HepG2 (cell line): Measurements from ENCODE around the gene LMNA. TPM values are rescaled to one million over a fixed set of nuclear protein-coding genes. Genes with fewer than 3 reads are reported as not detected.
A peak's percentile ranks its signal among the peaks of the same experiment; 100 is the strongest.

ENCODE experiments used
- ARID3A ChIP-seq: IDR thresholded peaks from 2 replicates; pipeline ENCODE4 v1.6.1; 2012; ENCODE audit warnings: low read depth, low read length, improper control_type of control experiment
- ARNT ChIP-seq: fragments of 450-650 bp; IDR thresholded peaks from 2 replicates; pipeline ENCODE4 v1.6.1; 2017
- FOXC1 ChIP-seq: sonication (generic); formaldehyde crosslinking; IDR thresholded peaks from 2 replicates; pipeline ENCODE4 v1.8.0; 2022; ENCODE audit warnings: mild to moderate bottlenecking, missing genetic modification reagents, borderline replicate concordance
- HNRNPUL1 ChIP-seq: fragments of 200-400 bp; formaldehyde crosslinking; IDR thresholded peaks from 2 replicates; pipeline ENCODE4 v1.6.1; 2017; ENCODE audit warnings: low read depth, mild to moderate bottlenecking, low read length, moderate library complexity
- ISL2 ChIP-seq: sonication (generic); formaldehyde crosslinking; IDR thresholded peaks from 2 replicates; pipeline ENCODE4 v1.5.0; 2020; ENCODE audit warnings: missing genetic modification reagents
- NBN ChIP-seq: fragments of 450-650 bp; conservative IDR thresholded peaks from 2 replicates; pipeline ENCODE4 v1.6.1; 2017
- NFATC3 ChIP-seq: sonication (generic); formaldehyde crosslinking; IDR thresholded peaks from 2 replicates; pipeline ENCODE4 v1.5.1; 2020; ENCODE audit warnings: mild to moderate bottlenecking, missing genetic modification reagents
- NR2C2 ChIP-seq: sonication (generic); formaldehyde crosslinking; IDR thresholded peaks from 2 replicates; pipeline ENCODE4 v1.4.0; 2020; ENCODE audit warnings: missing genetic modification reagents, mild to moderate bottlenecking, moderate library complexity, borderline replicate concordance
- ZBTB2 ChIP-seq: sonication (generic); formaldehyde crosslinking; IDR thresholded peaks from 2 replicates; pipeline ENCODE4 v1.8.0; 2022; ENCODE audit warnings: low read depth, missing genetic modification reagents
- ZHX2 ChIP-seq, 2 experiments: sonication (generic) in 1 of 2; formaldehyde crosslinking in 1 of 2; IDR thresholded peaks; 2 replicates each; pipeline versions ENCODE4 v1.6.1 to v1.9.0; 2014 to 2022; ENCODE audit warnings: antibody characterized with exemption in 1 of 2, borderline replicate concordance in 1 of 2, inconsistent platforms in 1 of 2, low read depth in 1 of 2, missing genetic modification reagents in 1 of 2
- ZNF24 ChIP-seq: fragments of 450-650 bp; IDR thresholded peaks from 2 replicates; pipeline ENCODE4 v1.6.1; 2017; ENCODE audit warnings: antibody characterized with exemption, mild to moderate bottlenecking
- ZNF326 ChIP-seq: sonication (generic); formaldehyde crosslinking; IDR thresholded peaks from 2 replicates; pipeline ENCODE4 v1.4.0; 2020; ENCODE audit warnings: missing genetic modification reagents, borderline replicate concordance
- ZNF530 ChIP-seq: sonication (generic); formaldehyde crosslinking; IDR thresholded peaks from 2 replicates; pipeline ENCODE4 v1.5.0; 2020; ENCODE audit warnings: low read depth, mild to moderate bottlenecking, missing genetic modification reagents
- ZNF557 ChIP-seq: sonication (generic); formaldehyde crosslinking; IDR thresholded peaks from 2 replicates; pipeline ENCODE4 v1.4.0; 2020; ENCODE audit warnings: missing genetic modification reagents
- ZNF605 ChIP-seq: sonication (generic); formaldehyde crosslinking; IDR thresholded peaks from 2 replicates; pipeline ENCODE4 v1.8.0; 2022; ENCODE audit warnings: mild to moderate bottlenecking, missing genetic modification reagents
- ZNF773 ChIP-seq: sonication (generic); formaldehyde crosslinking; IDR thresholded peaks from 2 replicates; pipeline ENCODE4 v1.4.0; 2020; ENCODE audit warnings: missing genetic modification reagents, borderline replicate concordance
- ZNF780A ChIP-seq: sonication (generic); formaldehyde crosslinking; IDR thresholded peaks from 2 replicates; pipeline ENCODE4 v1.8.0; 2022; ENCODE audit warnings: mild to moderate bottlenecking, missing genetic modification reagents, moderate library complexity
- ZNF841 ChIP-seq: sonication (generic); formaldehyde crosslinking; IDR thresholded peaks from 2 replicates; pipeline ENCODE4 v1.8.1; 2023; ENCODE audit warnings: missing genetic modification reagents, borderline replicate concordance
- ZXDC ChIP-seq: sonication (generic); formaldehyde crosslinking; IDR thresholded peaks from 2 replicates; pipeline ENCODE4 v1.5.0; 2020; ENCODE audit warnings: mild to moderate bottlenecking, missing genetic modification reagents
- polyA plus RNA-seq, 8 experiments: library from polyadenylated mRNA; depleted of rRNA in 3 of 8; stranded (reverse) in 7 of 8; unstranded in 1 of 8; fragments of >200 nt; fragmentation: Illumina TruSeq in 4 of 8; extraction: Trizol in 4 of 8; gene quantifications; 2 replicates each; pipeline versions ENCODE4 v1.2.1 to v1.2.3, GENCODE V29; 2011 to 2016; ENCODE audit warnings: low read depth in 4 of 8, missing spikeins in 1 of 8, mixed read lengths in 1 of 8; ENCODE audit not compliant: insufficient read depth in 1 of 8
- total RNA-seq, 5 experiments: library from RNA; depleted of rRNA; stranded (reverse); fragments of >200 nt; fragmentation: Illumina TruSeq; extraction: Trizol; gene quantifications; 2 replicates each; pipeline ENCODE4 v1.2.3, GENCODE V29; 2016; ENCODE audit warnings: low read depth in 1 of 5

Gene LMNA
- total and polyA plus RNA-seq, 2 of the 13 experiments (the other 11 are each of a cell fraction or from before 2014, with no cell fraction given), result 107 to 225 TPM

GRCh38 chr1:156130578-156130942 is 16.0 kb downstream of the LMNA start (continued):
- TF ChIP-seq ZNF841, result no peak
- TF ChIP-seq FOXC1 (CRISPR knock-in tag), result 0 out of 2 replicates have a peak, but pooled peaks have one; percentile 14
- no peak for TF ChIP-seq ARID3A
- TF ChIP-seq ZNF530 (CRISPR knock-in tag), result no peak
- no peak for TF ChIP-seq NBN
- no peak for TF ChIP-seq ZNF557 (CRISPR knock-in tag)
- no peak for TF ChIP-seq NR2C2 (CRISPR knock-in tag)
- no peak for TF ChIP-seq HNRNPUL1
- TF ChIP-seq ZNF780A (CRISPR knock-in tag), result no peak
- no peak for TF ChIP-seq ZHX2 (IDR thresholded peaks at IDR 0.05; ENCODE audit: low read depth)
- TF ChIP-seq ZHX2 (CRISPR knock-in tag; IDR thresholded peaks at IDR 0.05; ENCODE audit: borderline replicate concordance), result no peak
- no peak for TF ChIP-seq ZNF24
- TF ChIP-seq ZBTB2 (CRISPR knock-in tag), result no peak
- TF ChIP-seq ZNF773 (CRISPR knock-in tag), result no peak
- no peak for TF ChIP-seq ARNT
- no peak for TF ChIP-seq NFATC3 (CRISPR knock-in tag)
- 0 out of 2 replicates have a peak, but pooled peaks have one; percentile 34 for TF ChIP-seq ZXDC (CRISPR knock-in tag)
- TF ChIP-seq ZNF326 (CRISPR knock-in tag), result no peak
- TF ChIP-seq ISL2 (CRISPR knock-in tag), result 0 out of 2 replicates have a peak, but pooled peaks have one; percentile 2
- no peak for TF ChIP-seq ZNF605
